ENCODE measurements around the gene DHRS7C. TPM values are rescaled to one million over a fixed set of nuclear protein-coding genes. Genes with fewer than 3 reads are reported as not detected.

The DHRS7C gene
- total and polyA plus RNA-seq, 4 donors = 0.26 to 0.28 TPM; not detected in 2

DNA sequence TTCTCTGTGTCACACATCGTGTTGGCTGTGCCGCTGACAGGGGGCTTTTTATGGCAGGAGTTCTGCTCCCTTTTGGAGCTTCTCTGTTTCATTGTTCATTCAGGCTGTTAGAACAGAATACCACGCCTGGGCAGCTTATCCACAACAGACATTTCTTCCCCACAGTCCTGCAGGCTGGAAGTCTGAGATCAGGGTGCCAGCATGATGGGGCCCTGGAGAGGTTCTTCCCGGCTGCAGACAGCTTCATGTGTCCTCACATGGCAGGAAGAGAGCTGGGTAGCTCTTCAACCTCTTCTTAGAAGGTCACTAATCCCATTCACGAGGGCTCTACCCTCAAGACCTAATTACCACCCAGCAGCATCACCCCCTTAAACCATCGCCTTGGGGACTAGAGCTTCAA lies 65.1 kb downstream of the DHRS7C start (continued):
- TF ChIP-seq, protein P1, sequence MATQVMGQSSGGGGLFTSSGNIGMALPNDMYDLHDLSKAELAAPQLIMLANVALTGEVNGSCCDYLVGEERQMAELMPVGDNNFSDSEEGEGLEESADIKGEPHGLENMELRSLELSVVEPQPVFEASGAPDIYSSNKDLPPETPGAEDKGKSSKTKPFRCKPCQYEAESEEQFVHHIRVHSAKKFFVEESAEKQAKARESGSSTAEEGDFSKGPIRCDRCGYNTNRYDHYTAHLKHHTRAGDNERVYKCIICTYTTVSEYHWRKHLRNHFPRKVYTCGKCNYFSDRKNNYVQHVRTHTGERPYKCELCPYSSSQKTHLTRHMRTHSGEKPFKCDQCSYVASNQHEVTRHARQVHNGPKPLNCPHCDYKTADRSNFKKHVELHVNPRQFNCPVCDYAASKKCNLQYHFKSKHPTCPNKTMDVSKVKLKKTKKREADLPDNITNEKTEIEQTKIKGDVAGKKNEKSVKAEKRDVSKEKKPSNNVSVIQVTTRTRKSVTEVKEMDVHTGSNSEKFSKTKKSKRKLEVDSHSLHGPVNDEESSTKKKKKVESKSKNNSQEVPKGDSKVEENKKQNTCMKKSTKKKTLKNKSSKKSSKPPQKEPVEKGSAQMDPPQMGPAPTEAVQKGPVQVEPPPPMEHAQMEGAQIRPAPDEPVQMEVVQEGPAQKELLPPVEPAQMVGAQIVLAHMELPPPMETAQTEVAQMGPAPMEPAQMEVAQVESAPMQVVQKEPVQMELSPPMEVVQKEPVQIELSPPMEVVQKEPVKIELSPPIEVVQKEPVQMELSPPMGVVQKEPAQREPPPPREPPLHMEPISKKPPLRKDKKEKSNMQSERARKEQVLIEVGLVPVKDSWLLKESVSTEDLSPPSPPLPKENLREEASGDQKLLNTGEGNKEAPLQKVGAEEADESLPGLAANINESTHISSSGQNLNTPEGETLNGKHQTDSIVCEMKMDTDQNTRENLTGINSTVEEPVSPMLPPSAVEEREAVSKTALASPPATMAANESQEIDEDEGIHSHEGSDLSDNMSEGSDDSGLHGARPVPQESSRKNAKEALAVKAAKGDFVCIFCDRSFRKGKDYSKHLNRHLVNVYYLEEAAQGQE (IDR thresholded peaks at IDR 0.05) = no peak
- TF ChIP-seq RAD21 (IDR thresholded peaks at IDR 0.05) (no peak), FOXA1 (IDR thresholded peaks at IDR 0.05) (no peak), YY1 (IDR thresholded peaks at IDR 0.05) (no peak), SP1 (IDR thresholded peaks at IDR 0.05) (no peak), ATF3 (IDR thresholded peaks at IDR 0.05) (no peak), TAF1 (conservative IDR thresholded peaks at IDR 0.05) (no peak), RXRA (IDR thresholded peaks at IDR 0.05) (no peak)

- Histone ChIP-seq H3K9ac (ENCODE audit: low read depth in 1 of 2, low read length in 2 of 2) (no peak overlapping the region), H3K27me3 (ENCODE audit: control insufficient read depth in 4 of 4, insufficient read depth in 4 of 4, low read length in 3 of 4) (no peaks in the 10 kb centered on the region), H3K36me3 (ENCODE audit: control insufficient read depth in 4 of 4, insufficient read depth in 3 of 4, low read depth in 1 of 4, low read length in 3 of 4) (no peaks in the 10 kb centered on the region), H3K4me3 (ENCODE audit: low read depth in 1 of 3, low read length in 3 of 3) (no peak overlapping the region), H3K4me1 (ENCODE audit: control insufficient read depth in 4 of 4, insufficient read depth in 4 of 4, low read length in 3 of 4) (no peaks in the 10 kb centered on the region), H3K27ac (ENCODE audit: low read depth in 1 of 2, low read length in 2 of 2) (no peak overlapping the region), H3K9me3 (ENCODE audit: control insufficient read depth in 4 of 4, low read length in 3 of 4) (no peaks in the 10 kb centered on the region)
- no peak for DNase-seq (ENCODE audit: low spot score)
- WGBS = 70% methylated on average over 9 of the region's 9 CpGs
- TF ChIP-seq FOXA1 (IDR thresholded peaks at IDR 0.05) (no peak), TAF1 (conservative IDR thresholded peaks at IDR 0.05) (no peak), RAD21 (IDR thresholded peaks at IDR 0.05) (no peak), NR2F2 (IDR thresholded peaks at IDR 0.05) (no peak), JUND (IDR thresholded peaks at IDR 0.05) (no peak), CTCF (IDR thresholded peaks at IDR 0.05; ENCODE audit: low read depth, low read length, missing input control) (no peak), HNF4A (conservative IDR thresholded peaks at IDR 0.05) (no peak), YY1 (IDR thresholded peaks at IDR 0.05) (no peak), GABPA (IDR thresholded peaks at IDR 0.05 in 1 of 2, conservative IDR thresholded peaks at IDR 0.05 in 1 of 2) (no peak), ATF3 (IDR thresholded peaks at IDR 0.05) (no peak), FOXA2 (IDR thresholded peaks at IDR 0.05) (no peak), RXRA (IDR thresholded peaks at IDR 0.05) (no peak)
- TF ChIP-seq, protein P1 (IDR thresholded peaks at IDR 0.05) = no peak
These were observed 65.8 kb downstream of the DHRS7C start for GRCh38 chr17:9725575-9725974.

Other genes with a start within 250 kb of the DHRS7C start
- 10 to 100 TPM; 26.6 to 30.8 TPM for gene STX8, start 215.8 kb downstream of the DHRS7C start, total RNA-seq
- 10 to 100 TPM; 14.7 to 39.5 TPM for gene STX8, start 215.8 kb downstream of the DHRS7C start, polyA plus RNA-seq
- gene CFAP52, start 214.9 kb downstream of the DHRS7C start, total RNA-seq = under 1 TPM in 1 of 2 donors, not detected in 1; 0.33 TPM
- gene CFAP52, start 214.9 kb downstream of the DHRS7C start, polyA plus RNA-seq = not detected
- gene USP43, start 146.1 kb downstream of the DHRS7C start, total RNA-seq = 1 to 10 TPM in 1 of 2 donors, under 1 TPM in 1; 0.42 to 7.4 TPM
- 1 to 10 TPM in 1 of 2 donors, under 1 TPM in 1; 0.68 to 1.2 TPM for gene USP43, start 146.1 kb downstream of the DHRS7C start, polyA plus RNA-seq
- gene GSG1L2, start 30.5 kb upstream of the DHRS7C start, total RNA-seq = not detected
- not detected for gene GSG1L2, start 30.5 kb upstream of the DHRS7C start, polyA plus RNA-seq
- 1 to 10 TPM in 1 of 2 donors, under 1 TPM in 1; 0.67 to 1.4 TPM for gene GLP2R, start 34.3 kb upstream of the DHRS7C start, total RNA-seq
- under 1 TPM; 0.39 to 0.49 TPM for gene GLP2R, start 34.3 kb upstream of the DHRS7C start, polyA plus RNA-seq
- gene RCVRN, start 113.7 kb upstream of the DHRS7C start, total RNA-seq = not detected
- gene RCVRN, start 113.7 kb upstream of the DHRS7C start, polyA plus RNA-seq = not detected